GM23338 (cell line): ENCODE measurements around the gene SLC38A8. TPM values are rescaled to one million over a fixed set of nuclear protein-coding genes. Genes with fewer than 3 reads are reported as not detected.

Experiments
- ATAC-seq: fragments of 200-7000 bp; cut with Tn5 transposase; 3 replicates; pipeline ENCODE4 v1.9.1; 2020
- DNase-seq: peaks from one replicate; pipeline ENCODE4 v3.0.0-alpha.2; 2015; ENCODE audit warnings: low spot score
- H2AFZ ChIP-seq: fragments of 200-600 bp; sonication (generic); 2 replicates; pipeline ENCODE4 v1.8.0; 2016; ENCODE audit warnings: antibody characterized with exemption, mild to moderate bottlenecking, moderate library complexity
- H3F3A ChIP-seq: fragments of 200-600 bp; sonication (generic); replicated peaks from 2 replicates; pipeline ENCODE4 v1.8.0; 2017; ENCODE audit warnings: antibody characterized with exemption, mixed run types, low read depth
- H3K27ac ChIP-seq: fragments of 200-600 bp; sonication (generic); 2 replicates; pipeline ENCODE4 v1.6.1; 2016; ENCODE audit warnings: low read depth
- H3K27me3 ChIP-seq: fragments of 200-600 bp; sonication (generic); 2 replicates; pipeline ENCODE4 v1.8.0; 2016; ENCODE audit warnings: mild to moderate bottlenecking, mixed run types, moderate library complexity; ENCODE audit not compliant: insufficient read depth
- H3K36me3 ChIP-seq: fragments of 200-600 bp; sonication (generic); 2 replicates; pipeline ENCODE4 v1.8.0; 2016; ENCODE audit warnings: mild to moderate bottlenecking; ENCODE audit not compliant: insufficient read depth
- H3K4me1 ChIP-seq: fragments of 200-600 bp; sonication (generic); 2 replicates; pipeline ENCODE4 v1.8.0; 2016; ENCODE audit warnings: mild to moderate bottlenecking, moderate library complexity; ENCODE audit not compliant: insufficient read depth
- H3K4me2 ChIP-seq: fragments of 200-600 bp; sonication (generic); 2 replicates; pipeline ENCODE4 v1.7.1; 2017; ENCODE audit warnings: mixed run types
- H3K4me3 ChIP-seq: fragments of 200-600 bp; sonication (generic); 2 replicates; pipeline ENCODE4 v1.6.1; 2016; ENCODE audit warnings: mixed run types
- H3K79me2 ChIP-seq: fragments of 200-600 bp; sonication (generic); replicated peaks from 2 replicates; pipeline ENCODE4 v1.8.0; 2017; ENCODE audit warnings: mild to moderate bottlenecking; ENCODE audit not compliant: insufficient read depth
- H3K9me2 ChIP-seq: fragments of 200-600 bp; sonication (generic); 2 replicates; pipeline ENCODE4 v1.8.0; 2017; ENCODE audit not compliant: insufficient read depth
- H4K20me1 ChIP-seq: fragments of 200-600 bp; sonication (generic); replicated peaks from 2 replicates; pipeline ENCODE4 v1.8.0; 2017; ENCODE audit warnings: mild to moderate bottlenecking; ENCODE audit not compliant: insufficient read depth
- H3K27ac Mint-ChIP-seq: 2 replicates; pipeline ENCODE4 v1.8.0; 2020; ENCODE audit warnings: inconsistent platforms, mild to moderate bottlenecking, moderate library complexity, mixed read lengths
- H3K27me3 Mint-ChIP-seq: 3 replicates; pipeline ENCODE4 v1.8.0; 2022; ENCODE audit warnings: low read depth, mild to moderate bottlenecking, moderate library complexity, mixed read lengths, inconsistent platforms; ENCODE audit not compliant: insufficient read depth, poor library complexity
- H3K36me3 Mint-ChIP-seq: 3 replicates; pipeline ENCODE4 v1.8.0; 2021; ENCODE audit warnings: low read depth, mild to moderate bottlenecking, inconsistent platforms, moderate library complexity, mixed read lengths
- H3K4me1 Mint-ChIP-seq: 3 replicates; pipeline ENCODE4 v1.8.0; 2020; ENCODE audit warnings: mild to moderate bottlenecking, inconsistent platforms, mixed read lengths
- H3K4me3 Mint-ChIP-seq: 3 replicates; pipeline ENCODE4 v1.8.0; 2021; ENCODE audit warnings: moderate library complexity, mild to moderate bottlenecking, inconsistent platforms, mixed read lengths
- H3K9me3 Mint-ChIP-seq: 3 replicates; pipeline ENCODE4 v1.8.0; 2020; ENCODE audit warnings: moderate library complexity, mild to moderate bottlenecking, inconsistent platforms, mixed read lengths
- EZH2 ChIP-seq: fragments of 200-600 bp; sonication (generic); IDR thresholded peaks from one replicate; pipeline ENCODE4 v1.8.0; 2017; ENCODE audit warnings: antibody characterized with exemption, mild to moderate bottlenecking, low read depth; ENCODE audit not compliant: unreplicated experiment
- EZH2phosphoT487 ChIP-seq: fragments of 200-600 bp; sonication (generic); IDR thresholded peaks from one replicate; pipeline ENCODE4 v1.8.1; 2018; ENCODE audit warnings: antibody characterized with exemption; ENCODE audit not compliant: unreplicated experiment
- NANOG ChIP-seq: IDR thresholded peaks from 2 replicates; pipeline ENCODE4 v1.6.1; 2016; ENCODE audit warnings: antibody characterized with exemption, borderline replicate concordance
- ZNF114 ChIP-seq: fragments of 250-450 bp; sonication (Bioruptor Pico); IDR thresholded peaks from 2 replicates; pipeline ENCODE4 v1.5.0; 2020; ENCODE audit warnings: mild to moderate bottlenecking, moderate library complexity
- polyA plus RNA-seq: library from polyadenylated mRNA; unstranded; fragments of >200 nt; fragmentation: Nextera tagmentation; extraction: Ambion mirVana; gene quantifications from 2 replicates; pipeline ENCODE4 v1.2.1, GENCODE V29; 2016
- total RNA-seq: library from RNA; depleted of rRNA; stranded (reverse); fragments of >200 nt; shearing (Covaris generic); gene quantifications from 2 replicates; pipeline ENCODE4 v1.2.3, GENCODE V29; 2014
- TF ChIP-seq, protein P1 (sequence below): IDR thresholded peaks from one replicate; pipeline ENCODE4 v1.6.1; 2018; ENCODE audit warnings: antibody characterized with exemption; ENCODE audit not compliant: unreplicated experiment
- TF ChIP-seq, protein P2 (sequence below), 2 experiments: fragments of 200-600 bp in 1 of 2; sonication (generic) in 1 of 2; conservative IDR thresholded peaks; 2 replicates each; pipeline versions ENCODE4 v1.5.1 to v1.6.1; 2016 to 2017; ENCODE audit warnings: antibody characterized with exemption in 2 of 2, low read depth in 2 of 2, mild to moderate bottlenecking in 2 of 2, moderate library complexity in 1 of 2

SLC38A8 gene
- total and polyA plus RNA-seq, 2 experiments from 2014 or later: not detected

DNA sequence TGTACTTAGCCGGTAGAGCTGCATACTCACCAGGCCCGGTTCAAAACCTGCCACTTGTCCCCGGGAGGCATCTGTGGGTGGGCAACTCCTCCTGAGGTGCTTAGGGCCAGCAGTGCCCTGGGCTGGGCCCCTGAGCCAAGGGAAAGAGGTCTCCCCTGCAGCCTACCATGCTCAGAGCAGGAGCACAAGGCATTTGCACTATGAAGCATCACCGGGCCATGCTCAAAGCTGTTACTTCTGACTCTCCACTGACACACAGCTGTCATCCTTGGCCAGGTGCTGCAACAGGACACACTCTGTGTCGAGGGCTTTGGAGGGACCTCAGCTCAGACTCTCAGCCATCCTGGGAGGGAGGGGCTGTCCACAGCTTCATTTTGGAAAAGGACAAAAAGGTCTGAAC is 37.2 kb downstream of the SLC38A8 start:
- no peaks in the 10 kb centered on the region for H3K36me3 Mint-ChIP-seq
- H2AFZ ChIP-seq: no peak overlapping the region
- peaks cover 8% of the 10 kb centered on the region for H3K27me3 Mint-ChIP-seq

DNA sequence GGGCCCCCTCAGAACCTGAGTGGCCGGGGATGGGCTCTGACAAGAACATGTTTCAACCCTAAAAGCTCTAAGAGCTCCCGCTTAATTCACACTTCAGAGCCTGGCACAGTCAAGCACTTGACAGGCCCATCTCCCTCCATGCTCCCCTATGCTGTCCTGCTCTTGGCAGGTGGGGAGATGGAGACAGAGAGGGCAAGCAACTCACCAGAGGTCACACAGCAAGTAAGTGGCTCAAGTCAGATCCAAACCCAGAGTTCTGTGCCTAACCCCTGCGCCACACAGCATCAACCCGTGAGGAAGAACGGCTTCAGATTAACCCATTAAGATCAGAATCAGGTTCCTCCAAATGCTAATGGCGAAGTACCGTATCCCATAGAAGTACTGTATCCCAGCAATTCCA is 38.2 kb downstream of the SLC38A8 start:
- DNase-seq: no peak
- Mint-ChIP-seq H3K4me1 (no peaks in the 10 kb centered on the region), H3K27ac (no peak overlapping the region), H3K27me3 (peaks cover 8% of the 10 kb centered on the region), H3K36me3 (no peaks in the 10 kb centered on the region), H3K4me3 (no peak overlapping the region), H3K9me3 (no peaks in the 10 kb centered on the region)
- H2AFZ ChIP-seq: no peak overlapping the region
- H3K4me2 ChIP-seq: no peak overlapping the region
- no peak overlapping the region for H3K27ac ChIP-seq
- no peaks in the 10 kb centered on the region for H3K27me3 ChIP-seq
- no peaks in the 10 kb centered on the region for H3K9me2 ChIP-seq
- H3K36me3 ChIP-seq: no peaks in the 10 kb centered on the region
- no peak for ATAC-seq
- no peaks in the 10 kb centered on the region for H4K20me1 ChIP-seq
- H3F3A ChIP-seq: no peaks in the 10 kb centered on the region
- TF ChIP-seq EZH2phosphoT487 (no peak), NANOG (no peak), EZH2 (no peak), ZNF114 (CRISPR knock-in tag) (no peak)
- TF ChIP-seq, protein P1, sequence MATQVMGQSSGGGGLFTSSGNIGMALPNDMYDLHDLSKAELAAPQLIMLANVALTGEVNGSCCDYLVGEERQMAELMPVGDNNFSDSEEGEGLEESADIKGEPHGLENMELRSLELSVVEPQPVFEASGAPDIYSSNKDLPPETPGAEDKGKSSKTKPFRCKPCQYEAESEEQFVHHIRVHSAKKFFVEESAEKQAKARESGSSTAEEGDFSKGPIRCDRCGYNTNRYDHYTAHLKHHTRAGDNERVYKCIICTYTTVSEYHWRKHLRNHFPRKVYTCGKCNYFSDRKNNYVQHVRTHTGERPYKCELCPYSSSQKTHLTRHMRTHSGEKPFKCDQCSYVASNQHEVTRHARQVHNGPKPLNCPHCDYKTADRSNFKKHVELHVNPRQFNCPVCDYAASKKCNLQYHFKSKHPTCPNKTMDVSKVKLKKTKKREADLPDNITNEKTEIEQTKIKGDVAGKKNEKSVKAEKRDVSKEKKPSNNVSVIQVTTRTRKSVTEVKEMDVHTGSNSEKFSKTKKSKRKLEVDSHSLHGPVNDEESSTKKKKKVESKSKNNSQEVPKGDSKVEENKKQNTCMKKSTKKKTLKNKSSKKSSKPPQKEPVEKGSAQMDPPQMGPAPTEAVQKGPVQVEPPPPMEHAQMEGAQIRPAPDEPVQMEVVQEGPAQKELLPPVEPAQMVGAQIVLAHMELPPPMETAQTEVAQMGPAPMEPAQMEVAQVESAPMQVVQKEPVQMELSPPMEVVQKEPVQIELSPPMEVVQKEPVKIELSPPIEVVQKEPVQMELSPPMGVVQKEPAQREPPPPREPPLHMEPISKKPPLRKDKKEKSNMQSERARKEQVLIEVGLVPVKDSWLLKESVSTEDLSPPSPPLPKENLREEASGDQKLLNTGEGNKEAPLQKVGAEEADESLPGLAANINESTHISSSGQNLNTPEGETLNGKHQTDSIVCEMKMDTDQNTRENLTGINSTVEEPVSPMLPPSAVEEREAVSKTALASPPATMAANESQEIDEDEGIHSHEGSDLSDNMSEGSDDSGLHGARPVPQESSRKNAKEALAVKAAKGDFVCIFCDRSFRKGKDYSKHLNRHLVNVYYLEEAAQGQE: no peak
- TF ChIP-seq, protein P2, sequence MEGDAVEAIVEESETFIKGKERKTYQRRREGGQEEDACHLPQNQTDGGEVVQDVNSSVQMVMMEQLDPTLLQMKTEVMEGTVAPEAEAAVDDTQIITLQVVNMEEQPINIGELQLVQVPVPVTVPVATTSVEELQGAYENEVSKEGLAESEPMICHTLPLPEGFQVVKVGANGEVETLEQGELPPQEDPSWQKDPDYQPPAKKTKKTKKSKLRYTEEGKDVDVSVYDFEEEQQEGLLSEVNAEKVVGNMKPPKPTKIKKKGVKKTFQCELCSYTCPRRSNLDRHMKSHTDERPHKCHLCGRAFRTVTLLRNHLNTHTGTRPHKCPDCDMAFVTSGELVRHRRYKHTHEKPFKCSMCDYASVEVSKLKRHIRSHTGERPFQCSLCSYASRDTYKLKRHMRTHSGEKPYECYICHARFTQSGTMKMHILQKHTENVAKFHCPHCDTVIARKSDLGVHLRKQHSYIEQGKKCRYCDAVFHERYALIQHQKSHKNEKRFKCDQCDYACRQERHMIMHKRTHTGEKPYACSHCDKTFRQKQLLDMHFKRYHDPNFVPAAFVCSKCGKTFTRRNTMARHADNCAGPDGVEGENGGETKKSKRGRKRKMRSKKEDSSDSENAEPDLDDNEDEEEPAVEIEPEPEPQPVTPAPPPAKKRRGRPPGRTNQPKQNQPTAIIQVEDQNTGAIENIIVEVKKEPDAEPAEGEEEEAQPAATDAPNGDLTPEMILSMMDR (conservative IDR thresholded peaks at IDR 0.05; ENCODE audit: low read depth in 2 of 2): no peak
- H3K79me2 ChIP-seq: no peaks in the 10 kb centered on the region
- no peaks in the 10 kb centered on the region for H3K4me1 ChIP-seq
- no peak overlapping the region for H3K4me3 ChIP-seq

More for the DNA sequence above, 37.2 kb downstream of the SLC38A8 start:
- Histone ChIP-seq H3K4me1 (no peaks in the 10 kb centered on the region), H3F3A (no peaks in the 10 kb centered on the region), H3K27ac (no peak overlapping the region), H3K36me3 (no peaks in the 10 kb centered on the region), H4K20me1 (no peaks in the 10 kb centered on the region), H3K27me3 (no peaks in the 10 kb centered on the region), H3K79me2 (no peaks in the 10 kb centered on the region), H3K4me3 (no peak overlapping the region), H3K4me2 (no peak overlapping the region), H3K9me2 (no peaks in the 10 kb centered on the region)
- no peaks in the 10 kb centered on the region for H3K4me1 Mint-ChIP-seq
- DNase-seq: no peak
- TF ChIP-seq, protein P1: no peak
- ATAC-seq: no peak
- H3K27ac Mint-ChIP-seq: no peak overlapping the region
- no peaks in the 10 kb centered on the region for H3K9me3 Mint-ChIP-seq
- no peak overlapping the region for H3K4me3 Mint-ChIP-seq
